WTC11 (cell line): ENCODE measurements around the gene PSD4.

Experiments
- GABPB1 ChIP-seq: sonication (generic); formaldehyde crosslinking; IDR thresholded peaks from 2 replicates; pipeline ENCODE4 v1.8.1; 2023; ENCODE audit warnings: mild to moderate bottlenecking, missing genetic modification reagents
- NFYB ChIP-seq: sonication (generic); formaldehyde crosslinking; conservative IDR thresholded peaks from 2 replicates; pipeline ENCODE4 v1.8.0; 2022; ENCODE audit warnings: low read depth, missing genetic modification reagents
- ZNF416 ChIP-seq: fragments of 250-450 bp; sonication (Bioruptor Pico); IDR thresholded peaks from 2 replicates; pipeline ENCODE4 v1.9.0; 2021; ENCODE audit warnings: mild to moderate bottlenecking, inconsistent platforms
- TF ChIP-seq, protein P1 (sequence below): fragments of 200-600 bp; IDR thresholded peaks from 2 replicates; pipeline ENCODE4 v1.8.0; 2022; ENCODE audit warnings: antibody characterized with exemption

DNA sequence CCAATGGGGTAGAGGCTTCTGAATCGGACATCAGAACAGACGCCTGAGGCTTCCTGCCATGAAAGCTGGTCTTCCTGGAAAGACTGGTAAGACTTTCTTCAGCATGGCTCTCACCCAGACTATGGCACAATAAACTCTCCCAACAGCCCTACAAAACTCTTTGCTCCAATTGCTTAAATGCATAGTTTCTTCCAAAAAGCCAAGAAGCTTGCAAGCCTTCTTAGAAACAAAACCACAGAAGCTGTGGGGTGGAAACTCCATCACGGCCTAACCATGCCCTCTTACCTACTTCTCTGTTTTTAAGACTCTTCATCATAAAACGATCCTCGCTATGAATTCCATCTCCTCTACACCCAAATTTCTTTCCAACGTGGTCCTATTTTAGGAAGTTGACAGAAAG is 56.8 kb downstream of the PSD4 start:
- TF ChIP-seq, protein P1, sequence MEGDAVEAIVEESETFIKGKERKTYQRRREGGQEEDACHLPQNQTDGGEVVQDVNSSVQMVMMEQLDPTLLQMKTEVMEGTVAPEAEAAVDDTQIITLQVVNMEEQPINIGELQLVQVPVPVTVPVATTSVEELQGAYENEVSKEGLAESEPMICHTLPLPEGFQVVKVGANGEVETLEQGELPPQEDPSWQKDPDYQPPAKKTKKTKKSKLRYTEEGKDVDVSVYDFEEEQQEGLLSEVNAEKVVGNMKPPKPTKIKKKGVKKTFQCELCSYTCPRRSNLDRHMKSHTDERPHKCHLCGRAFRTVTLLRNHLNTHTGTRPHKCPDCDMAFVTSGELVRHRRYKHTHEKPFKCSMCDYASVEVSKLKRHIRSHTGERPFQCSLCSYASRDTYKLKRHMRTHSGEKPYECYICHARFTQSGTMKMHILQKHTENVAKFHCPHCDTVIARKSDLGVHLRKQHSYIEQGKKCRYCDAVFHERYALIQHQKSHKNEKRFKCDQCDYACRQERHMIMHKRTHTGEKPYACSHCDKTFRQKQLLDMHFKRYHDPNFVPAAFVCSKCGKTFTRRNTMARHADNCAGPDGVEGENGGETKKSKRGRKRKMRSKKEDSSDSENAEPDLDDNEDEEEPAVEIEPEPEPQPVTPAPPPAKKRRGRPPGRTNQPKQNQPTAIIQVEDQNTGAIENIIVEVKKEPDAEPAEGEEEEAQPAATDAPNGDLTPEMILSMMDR: no peak
- no peak for TF ChIP-seq GABPB1
- TF ChIP-seq ZNF416: no peak
- no peak for TF ChIP-seq NFYB (CRISPR knock-in tag)
